B cell (primary cell): ENCODE results near the gene KCTD12. TPM values are rescaled to one million over a fixed set of nuclear protein-coding genes. Genes with fewer than 3 reads are reported as not detected.

Experiments used
- ATAC-seq: fragments of 200-7000 bp; cut with Tn5 transposase; one replicate; pipeline ENCODE4 v1.10.0; 2021; ENCODE audit warnings: low read depth, mild to moderate bottlenecking, moderate number of reproducible peaks, moderate library complexity
- CTCF ChIA-PET: fragments of 350-600 bp; sonication (Branson Sonifier 250); formaldehyde crosslinking; loops from one replicate; lab custom pipeline; 2021; ENCODE audit warnings: antibody characterized with exemption, inconsistent platforms; lab: Charles Lee
- POLR2A ChIA-PET: fragments of 350-600 bp; sonication (Branson Sonifier 250); formaldehyde crosslinking; loops from one replicate; lab custom pipeline; 2021; ENCODE audit warnings: antibody characterized with exemption; lab: Charles Lee
- DNase-seq: peaks from one replicate; pipeline ENCODE4 v3.0.0; 2013
- H2AFZ ChIP-seq: 2 replicates; pipeline ENCODE4 v1.6.1; 2012; ENCODE audit warnings: mild to moderate bottlenecking, low read depth, low read length; ENCODE audit not compliant: insufficient read depth, poor library complexity, severe bottlenecking
- H3K27ac ChIP-seq, 2 donors: 1 replicate in 1 of 2; 2 replicates in 1 of 2; pipeline ENCODE4 v1.5.1; 2012 to 2013; ENCODE audit warnings: low read length in 2 of 2, mild to moderate bottlenecking in 2 of 2, moderate library complexity in 1 of 2
- H3K27me3 ChIP-seq, 4 experiments: fragments of 200-600 bp in 1 of 4; sonication (generic) in 1 of 4; replicated peaks in 1 of 4; 1 replicate in 2 of 4; 2 replicates in 2 of 4; pipeline versions ENCODE4 v1.6.1 to v1.7.0; 2013 to 2016; ENCODE audit warnings: low read length in 3 of 4, mild to moderate bottlenecking in 2 of 4, mixed read lengths in 1 of 4, moderate library complexity in 1 of 4; ENCODE audit not compliant: insufficient read depth in 4 of 4, control insufficient read depth in 3 of 4; ENCODE audit errors: control extremely low read depth in 1 of 4
- H3K36me3 ChIP-seq, 2 experiments: replicated peaks in 1 of 2; 1 replicate in 1 of 2; 2 replicates in 1 of 2; pipeline versions ENCODE4 v1.6.1 to v1.7.1; 2013; ENCODE audit warnings: low read length in 1 of 2; ENCODE audit not compliant: insufficient read depth in 2 of 2, control insufficient read depth in 1 of 2; ENCODE audit errors: control extremely low read depth in 1 of 2, extremely low read depth in 1 of 2
- H3K4me1 ChIP-seq, 2 donors: fragments of 200-600 bp in 1 of 2; sonication (generic) in 1 of 2; 1 replicate in 1 of 2; 2 replicates in 1 of 2; pipeline versions ENCODE4 v1.5.1 to v1.6.1; 2013 to 2017; ENCODE audit warnings: low read length in 2 of 2; ENCODE audit not compliant: control insufficient read depth in 2 of 2, insufficient read depth in 2 of 2
- H3K4me2 ChIP-seq: replicated peaks from 2 replicates; pipeline ENCODE3; 2012; ENCODE audit warnings: mild to moderate bottlenecking, low read depth, low read length; ENCODE audit not compliant: poor library complexity, severe bottlenecking
- H3K4me3 ChIP-seq, 5 experiments: fragments of 200-600 bp in 1 of 5; sonication (generic) in 1 of 5; 1 replicate in 3 of 5; 2 replicates in 2 of 5; pipeline versions ENCODE4 v1.5.1 to v1.7.0; 2011 to 2016; ENCODE audit warnings: low read length in 4 of 5, mild to moderate bottlenecking in 4 of 5, low read depth in 2 of 5, control low read depth in 1 of 5, moderate library complexity in 1 of 5; ENCODE audit not compliant: insufficient read depth in 1 of 5; ENCODE audit errors: control extremely low read depth in 1 of 5, extremely low read depth in 1 of 5
- H3K79me2 ChIP-seq: fragments of 200-600 bp; sonication (generic); one replicate; pipeline ENCODE4 v1.6.0; 2016; ENCODE audit warnings: low read length; ENCODE audit not compliant: control insufficient read depth, insufficient read depth
- H3K9ac ChIP-seq: fragments of 200-600 bp; sonication (generic); 2 replicates; pipeline ENCODE4 v1.6.1; 2017; ENCODE audit warnings: mild to moderate bottlenecking, low read length, moderate library complexity
- H3K9me3 ChIP-seq, 3 donors: one replicate each; pipeline versions ENCODE4 v1.6.1 to v1.7.1; 2013; ENCODE audit warnings: low read length in 2 of 3; ENCODE audit not compliant: control insufficient read depth in 2 of 3, insufficient read depth in 1 of 3; ENCODE audit errors: control extremely low read depth in 1 of 3
- H4K20me1 ChIP-seq: 2 replicates; pipeline ENCODE4 v1.6.0; 2012; ENCODE audit warnings: mild to moderate bottlenecking, low read length; ENCODE audit not compliant: insufficient read depth, control insufficient read depth, poor library complexity, severe bottlenecking
- H3K27ac Mint-ChIP-seq: one replicate; pipeline ENCODE4 v1.8.0; 2021; ENCODE audit warnings: mixed read lengths
- H3K27me3 Mint-ChIP-seq: one replicate; pipeline ENCODE4 v1.8.0; 2021; ENCODE audit warnings: mixed read lengths
- H3K4me1 Mint-ChIP-seq: one replicate; pipeline ENCODE4 v1.8.0; 2021; ENCODE audit warnings: mixed read lengths
- H3K4me3 Mint-ChIP-seq: one replicate; pipeline ENCODE4 v1.8.0; 2021; ENCODE audit warnings: mixed read lengths
- H3K9me3 Mint-ChIP-seq: one replicate; pipeline ENCODE4 v1.8.0; 2022; ENCODE audit warnings: mixed read lengths; ENCODE audit not compliant: insufficient read depth
- EZH2 ChIP-seq: IDR thresholded peaks from 2 replicates; pipeline ENCODE4 v1.6.1; 2012; ENCODE audit warnings: borderline replicate concordance, low read depth, mild to moderate bottlenecking, moderate library complexity, low read length; ENCODE audit not compliant: insufficient read depth, poor library complexity, severe bottlenecking
- WGBS: methylation state at CpG from one replicate; pipeline ENCODE4 v1.1.5; 2013; ENCODE audit warnings: missing lambda C conversion rate; ENCODE audit not compliant: insufficient coverage; 5-methylcytosine and 5-hydroxymethylcytosine counted together
- intact Hi-C: fragments of 100-400 bp; cut with micrococcal nuclease; formaldehyde crosslinking; loops from one replicate; pipeline ENCODE4 v1.10.0; 2022
- polyA plus RNA-seq: library from polyadenylated mRNA; depleted of rRNA; stranded (reverse); fragments of >200 nt; gene quantifications from 2 replicates; pipeline ENCODE4 v1.2.3, GENCODE V29; 2012
- total RNA-seq, 2 donors: library from RNA; stranded (reverse); fragments of 120-200 nt in 1 of 2; gene quantifications; 1 replicate in 1 of 2; 2 replicates in 1 of 2; pipeline versions ENCODE4 v1.2.3 to v1.2.4, GENCODE V29; 2013 to 2022
- TF ChIP-seq, protein P1 (sequence below): fragments of 200-600 bp; IDR thresholded peaks from one replicate; pipeline ENCODE4 v1.8.0; 2022; ENCODE audit warnings: antibody characterized with exemption, mild to moderate bottlenecking

KCTD12 gene
- total and polyA plus RNA-seq, 2 donors (not counting 1 experiment from before 2014, with no cell fraction given): 1.8 to 6.2 TPM

DNA sequence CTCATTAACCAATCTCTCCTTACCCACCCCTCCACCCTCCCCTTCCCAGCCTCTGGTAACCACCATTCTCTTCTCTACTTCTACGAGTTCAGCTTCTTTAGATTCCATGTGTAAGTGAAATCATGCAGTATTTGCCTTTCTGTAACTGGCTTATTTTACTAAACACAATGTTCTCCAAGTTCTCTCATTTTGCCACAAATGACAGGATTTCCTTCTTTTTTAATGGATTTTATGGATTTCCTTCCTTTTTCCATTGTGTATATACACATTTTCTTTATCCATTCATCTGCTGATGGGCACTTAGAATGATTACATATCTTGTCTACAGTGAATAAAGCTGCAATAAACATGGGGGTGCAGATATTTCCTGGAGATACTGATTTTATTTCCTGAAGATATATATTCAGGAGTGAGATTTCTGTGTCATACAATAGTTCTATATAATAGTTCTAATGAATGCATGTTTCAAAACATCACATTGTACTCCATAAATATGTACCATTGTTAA is 20.2 kb downstream of the KCTD12 start:
- Histone ChIP-seq H4K20me1 (no peaks in the 10 kb centered on the region), H3K9me3 (no peaks in the 10 kb centered on the region), H3K4me2 (no peak overlapping the region), H3K27ac (no peak overlapping the region), H3K9ac (no peak overlapping the region), H2AFZ (no peak overlapping the region), H3K36me3 (no peaks in the 10 kb centered on the region), H3K79me2 (no peaks in the 10 kb centered on the region), H3K4me1 (no peaks in the 10 kb centered on the region), H3K4me3 (no peak overlapping the region), H3K27me3 (peaks cover 0 to 3% (median 0%) of the 10 kb centered on the region in 4 experiments)
- POLR2A ChIA-PET: no interaction called here
- Mint-ChIP-seq H3K27me3 (peaks cover 27% of the 10 kb centered on the region), H3K4me1 (no peaks in the 10 kb centered on the region), H3K9me3 (no peaks in the 10 kb centered on the region), H3K4me3 (no peak overlapping the region), H3K27ac (no peak overlapping the region)
- CTCF ChIA-PET: no interaction called here
- no CpG with 5 or more reads among the region's 1 CpG for WGBS
- ATAC-seq: no peak
- no peak for DNase-seq
- intact Hi-C loops: no loop called here
- TF ChIP-seq, protein P1, sequence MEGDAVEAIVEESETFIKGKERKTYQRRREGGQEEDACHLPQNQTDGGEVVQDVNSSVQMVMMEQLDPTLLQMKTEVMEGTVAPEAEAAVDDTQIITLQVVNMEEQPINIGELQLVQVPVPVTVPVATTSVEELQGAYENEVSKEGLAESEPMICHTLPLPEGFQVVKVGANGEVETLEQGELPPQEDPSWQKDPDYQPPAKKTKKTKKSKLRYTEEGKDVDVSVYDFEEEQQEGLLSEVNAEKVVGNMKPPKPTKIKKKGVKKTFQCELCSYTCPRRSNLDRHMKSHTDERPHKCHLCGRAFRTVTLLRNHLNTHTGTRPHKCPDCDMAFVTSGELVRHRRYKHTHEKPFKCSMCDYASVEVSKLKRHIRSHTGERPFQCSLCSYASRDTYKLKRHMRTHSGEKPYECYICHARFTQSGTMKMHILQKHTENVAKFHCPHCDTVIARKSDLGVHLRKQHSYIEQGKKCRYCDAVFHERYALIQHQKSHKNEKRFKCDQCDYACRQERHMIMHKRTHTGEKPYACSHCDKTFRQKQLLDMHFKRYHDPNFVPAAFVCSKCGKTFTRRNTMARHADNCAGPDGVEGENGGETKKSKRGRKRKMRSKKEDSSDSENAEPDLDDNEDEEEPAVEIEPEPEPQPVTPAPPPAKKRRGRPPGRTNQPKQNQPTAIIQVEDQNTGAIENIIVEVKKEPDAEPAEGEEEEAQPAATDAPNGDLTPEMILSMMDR: no peak
- no peak for TF ChIP-seq EZH2

DNA sequence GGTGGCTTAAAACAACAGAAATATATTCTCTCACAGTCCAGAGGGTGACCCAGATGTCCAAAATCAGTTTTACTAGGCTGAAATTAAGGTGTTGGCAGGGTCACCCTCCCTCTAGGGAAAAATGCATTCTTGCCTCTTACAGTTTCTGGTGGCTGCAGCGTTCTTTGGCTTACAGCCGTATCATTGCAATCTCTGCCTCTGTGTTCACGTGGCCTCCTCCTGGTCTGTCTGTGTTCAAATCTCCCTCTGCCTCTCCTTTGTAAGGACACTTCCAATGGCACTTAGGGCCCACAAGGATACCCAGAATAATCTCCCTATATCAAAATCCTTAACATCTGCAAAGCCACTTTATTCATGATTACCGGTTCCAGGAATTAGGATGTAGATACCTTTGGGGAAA is 21.1 kb downstream of the KCTD12 start:
- Histone ChIP-seq H2AFZ (no peak overlapping the region), H3K79me2 (no peaks in the 10 kb centered on the region), H3K9me3 (no peaks in the 10 kb centered on the region), H4K20me1 (no peaks in the 10 kb centered on the region), H3K4me1 (no peaks in the 10 kb centered on the region), H3K4me3 (no peak overlapping the region), H3K27me3 (peaks cover 0 to 3% (median 0%) of the 10 kb centered on the region in 4 experiments), H3K27ac (no peak overlapping the region), H3K4me2 (no peak overlapping the region), H3K9ac (no peak overlapping the region), H3K36me3 (no peaks in the 10 kb centered on the region)
- DNase-seq: no peak
- TF ChIP-seq EZH2: no peak
- TF ChIP-seq, protein P1: no peak
- H3K27me3 Mint-ChIP-seq: peaks cover 34% of the 10 kb centered on the region
- intact Hi-C loops: no loop called here
- no peaks in the 10 kb centered on the region for H3K9me3 Mint-ChIP-seq
- no peak for ATAC-seq
- no peaks in the 10 kb centered on the region for H3K4me1 Mint-ChIP-seq
- H3K4me3 Mint-ChIP-seq: no peak overlapping the region
- 100% methylated on average over 3 of the region's 4 CpGs for WGBS
- POLR2A ChIA-PET: no interaction called here
- CTCF ChIA-PET: no interaction called here
- H3K27ac Mint-ChIP-seq: no peak overlapping the region
